Endodermal cell (in vitro differentiated cells): ENCODE results near the gene PILRB. TPM values are rescaled to one million over a fixed set of nuclear protein-coding genes. Genes with fewer than 3 reads are reported as not detected.
"Not testable (repeated sequence)": the region's sequence is repeated elsewhere in the genome, so short reads cannot be mapped to it uniquely, and the experiment has no call there.

Source experiments
- DNase-seq: peaks from one replicate; pipeline ENCODE4 v3.0.0-alpha.2; 2017
- H3K27ac ChIP-seq: 2 replicates; pipeline ENCODE4 v1.5.1; 2013; ENCODE audit warnings: mild to moderate bottlenecking, low read depth, low read length, moderate library complexity
- H3K27me3 ChIP-seq: 2 replicates; pipeline ENCODE4 v1.6.1; 2013; ENCODE audit warnings: mild to moderate bottlenecking, low read length, moderate library complexity; ENCODE audit not compliant: insufficient read depth, control insufficient read depth, poor library complexity, severe bottlenecking
- H3K36me3 ChIP-seq: 2 replicates; pipeline ENCODE4 v1.7.0; 2013; ENCODE audit warnings: mild to moderate bottlenecking, low read length, moderate library complexity; ENCODE audit not compliant: control insufficient read depth, insufficient read depth
- H3K4me1 ChIP-seq: one replicate; pipeline ENCODE4 v1.7.0; 2013; ENCODE audit warnings: low read length; ENCODE audit not compliant: control insufficient read depth, insufficient read depth
- H3K4me3 ChIP-seq: 2 replicates; pipeline ENCODE4 v1.5.1; 2013; ENCODE audit warnings: mild to moderate bottlenecking, low read length, moderate library complexity
- H3K9ac ChIP-seq: 2 replicates; pipeline ENCODE4 v1.6.1; 2013; ENCODE audit warnings: mild to moderate bottlenecking, low read length, moderate library complexity; ENCODE audit not compliant: poor library complexity, severe bottlenecking; ENCODE audit errors: extremely low read depth
- H3K9me3 ChIP-seq: 2 replicates; pipeline ENCODE4 v1.6.1; 2013; ENCODE audit warnings: mild to moderate bottlenecking, low read length, moderate library complexity; ENCODE audit not compliant: control insufficient read depth
- H3K27ac Mint-ChIP-seq: 2 replicates; pipeline ENCODE4 v1.8.0; 2020; ENCODE audit warnings: mixed read lengths
- H3K27me3 Mint-ChIP-seq: 2 replicates; pipeline ENCODE4 v1.8.0; 2021; ENCODE audit warnings: mild to moderate bottlenecking, mixed read lengths; ENCODE audit not compliant: insufficient read depth
- H3K36me3 Mint-ChIP-seq: 2 replicates; pipeline ENCODE4 v1.8.0; 2020; ENCODE audit warnings: low read depth, mixed read lengths
- H3K4me1 Mint-ChIP-seq: 2 replicates; pipeline ENCODE4 v1.8.0; 2020; ENCODE audit warnings: mixed read lengths
- H3K4me3 Mint-ChIP-seq: 2 replicates; pipeline ENCODE4 v1.8.0; 2020; ENCODE audit warnings: mild to moderate bottlenecking, moderate library complexity, mixed read lengths
- H3K9me3 Mint-ChIP-seq: 2 replicates; pipeline ENCODE4 v1.8.0; 2020; ENCODE audit warnings: mild to moderate bottlenecking, mixed read lengths
- WGBS, 2 experiments: methylation state at CpG; one replicate each; pipeline versions ENCODE4 v1.1.5 to v1.1.7; 2013; ENCODE audit warnings: missing lambda C conversion rate in 2 of 2, mixed read lengths in 1 of 2; ENCODE audit not compliant: insufficient coverage in 1 of 2, insufficient read length in 1 of 2; 5-methylcytosine and 5-hydroxymethylcytosine counted together
- total RNA-seq, 2 donors: library from RNA; stranded (reverse); fragmentation: NEBNext Ultra II Directional in 1 of 2; extraction: Animal tissue kit (Norgen Biotek cat#: 25700) in 1 of 2; gene quantifications; 2 replicates in 1 of 2; 3 replicates in 1 of 2; pipeline ENCODE4 v1.2.1, GENCODE V29; 2021
- TF ChIP-seq, protein P1 (sequence below): fragments of 200-600 bp; sonication (generic); conservative IDR thresholded peaks from 2 replicates; pipeline ENCODE4 v1.5.0; 2021; ENCODE audit warnings: antibody characterized with exemption, mild to moderate bottlenecking

Gene PILRB
- total RNA-seq, 2 donors from 2014 or later: 51.9 to 84.4 TPM

GRCh38 chr7:100363098-100363497 lies 5.2 kb downstream of the PILRB start:
- H3K36me3 Mint-ChIP-seq: peaks cover 76% of the 10 kb centered on the region

DNA sequence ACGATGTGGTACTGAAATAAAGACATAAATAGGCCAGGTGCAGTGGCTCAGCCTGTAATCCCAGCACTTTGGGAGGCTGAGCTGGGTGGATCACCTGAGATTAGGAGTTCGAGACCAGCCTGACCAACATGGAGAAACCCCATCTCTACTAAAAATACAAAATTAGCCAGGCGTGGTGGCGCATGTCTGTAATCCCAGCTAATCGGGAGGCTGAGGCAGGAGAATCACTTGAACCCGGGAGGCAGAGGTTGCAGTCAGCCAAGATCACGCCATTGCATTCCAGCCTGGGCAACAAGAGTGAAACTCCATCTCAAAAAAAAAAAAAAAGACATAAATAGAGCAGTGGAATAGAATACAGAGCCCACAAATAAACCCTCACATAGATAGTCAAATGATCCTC lies 5.9 kb downstream of the PILRB start:
- H3K36me3 Mint-ChIP-seq: peaks cover 72% of the 10 kb centered on the region
- H3K9ac ChIP-seq, H3K27ac ChIP-seq, H3K27me3 ChIP-seq, DNase-seq, H3K4me1 Mint-ChIP-seq, H3K4me3 Mint-ChIP-seq, H3K9me3 Mint-ChIP-seq, H3K27me3 Mint-ChIP-seq, H3K4me3 ChIP-seq, H3K4me1 ChIP-seq, H3K9me3 ChIP-seq, H3K27ac Mint-ChIP-seq: not testable (repeated sequence)
- 86 to 98% methylated on average over 4 to 7 of the region's 7 CpGs for WGBS, 2 experiments
- H3K36me3 ChIP-seq: peaks cover 65% of the 10 kb centered on the region

More at GRCh38 chr7:100363098-100363497, 5.2 kb downstream of the PILRB start:
- no peaks in the 10 kb centered on the region for H3K27me3 Mint-ChIP-seq
- H3K27ac ChIP-seq: no peak overlapping the region
- H3K4me3 ChIP-seq: no peak overlapping the region
- H3K4me1 Mint-ChIP-seq: no peaks in the 10 kb centered on the region
- H3K4me3 Mint-ChIP-seq: no peak overlapping the region
- H3K9me3 ChIP-seq: no peaks in the 10 kb centered on the region
- no peaks in the 10 kb centered on the region for H3K27me3 ChIP-seq
- no peak overlapping the region for H3K9ac ChIP-seq
- no peak overlapping the region for H3K27ac Mint-ChIP-seq
- TF ChIP-seq, protein P1, sequence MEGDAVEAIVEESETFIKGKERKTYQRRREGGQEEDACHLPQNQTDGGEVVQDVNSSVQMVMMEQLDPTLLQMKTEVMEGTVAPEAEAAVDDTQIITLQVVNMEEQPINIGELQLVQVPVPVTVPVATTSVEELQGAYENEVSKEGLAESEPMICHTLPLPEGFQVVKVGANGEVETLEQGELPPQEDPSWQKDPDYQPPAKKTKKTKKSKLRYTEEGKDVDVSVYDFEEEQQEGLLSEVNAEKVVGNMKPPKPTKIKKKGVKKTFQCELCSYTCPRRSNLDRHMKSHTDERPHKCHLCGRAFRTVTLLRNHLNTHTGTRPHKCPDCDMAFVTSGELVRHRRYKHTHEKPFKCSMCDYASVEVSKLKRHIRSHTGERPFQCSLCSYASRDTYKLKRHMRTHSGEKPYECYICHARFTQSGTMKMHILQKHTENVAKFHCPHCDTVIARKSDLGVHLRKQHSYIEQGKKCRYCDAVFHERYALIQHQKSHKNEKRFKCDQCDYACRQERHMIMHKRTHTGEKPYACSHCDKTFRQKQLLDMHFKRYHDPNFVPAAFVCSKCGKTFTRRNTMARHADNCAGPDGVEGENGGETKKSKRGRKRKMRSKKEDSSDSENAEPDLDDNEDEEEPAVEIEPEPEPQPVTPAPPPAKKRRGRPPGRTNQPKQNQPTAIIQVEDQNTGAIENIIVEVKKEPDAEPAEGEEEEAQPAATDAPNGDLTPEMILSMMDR: no peak
- H3K9me3 Mint-ChIP-seq: no peaks in the 10 kb centered on the region
- DNase-seq: no peak
- H3K4me1 ChIP-seq: no peaks in the 10 kb centered on the region
- peaks cover 61% of the 10 kb centered on the region for H3K36me3 ChIP-seq

- no peak for DNase-seq
- Histone ChIP-seq H3K9ac (no peak overlapping the region), H3K27me3 (no peaks in the 10 kb centered on the region), H3K27ac (no peak overlapping the region), H3K36me3 (peaks cover 58% of the 10 kb centered on the region), H3K4me3 (no peak overlapping the region), H3K4me1 (no peaks in the 10 kb centered on the region), H3K9me3 (no peaks in the 10 kb centered on the region)
- Mint-ChIP-seq H3K36me3 (peaks cover 65% of the 10 kb centered on the region), H3K9me3 (no peaks in the 10 kb centered on the region), H3K4me3 (no peak overlapping the region), H3K4me1 (no peaks in the 10 kb centered on the region), H3K27ac (no peak overlapping the region), H3K27me3 (no peaks in the 10 kb centered on the region)
- WGBS, 2 experiments: 95 to 100% methylated on average over 4 to 6 of the region's 6 CpGs
- TF ChIP-seq, protein P1: no peak
Measured at GRCh38 chr7:100364480-100364879, 6.6 kb downstream of the PILRB start.

- not testable (repeated sequence) for H3K4me3 Mint-ChIP-seq, H3K27me3 ChIP-seq, H3K4me1 Mint-ChIP-seq, DNase-seq, H3K27me3 Mint-ChIP-seq, H3K9ac ChIP-seq, H3K9me3 Mint-ChIP-seq, H3K9me3 ChIP-seq, H3K27ac ChIP-seq, H3K4me1 ChIP-seq, H3K4me3 ChIP-seq
- peaks cover 45% of the 10 kb centered on the region for H3K36me3 ChIP-seq
- H3K36me3 Mint-ChIP-seq: peaks cover 54% of the 10 kb centered on the region
- 97 to 98% methylated on average over 5 to 7 of the region's 7 CpGs for WGBS, 2 experiments
- peak overlapping the region; percentile 68 for H3K27ac Mint-ChIP-seq
Measured at GRCh38 chr7:100365998-100366367, 8.1 kb downstream of the PILRB start.
